HG02588 (cell line): ENCODE measurements around the gene LNPEP.
A peak's percentile ranks its signal among the peaks of the same experiment; 100 is the strongest.

Experiments
- ATAC-seq: cut with Tn5 transposase; IDR thresholded peaks from one replicate; pipeline ENCODE4 v1.9.1; 2021; ENCODE audit warnings: mild to moderate bottlenecking, moderate library complexity; ENCODE audit not compliant: unreplicated experiment

LNPEP gene

GRCh38 chr5:96935559-96936430 lies at the start of gene LNPEP:
LNPEP (plus strand) TSS chr5:96936080; CDS start chr5:96936156, 76 bp downstream.
- peak; percentile 53 for ATAC-seq

DNA sequence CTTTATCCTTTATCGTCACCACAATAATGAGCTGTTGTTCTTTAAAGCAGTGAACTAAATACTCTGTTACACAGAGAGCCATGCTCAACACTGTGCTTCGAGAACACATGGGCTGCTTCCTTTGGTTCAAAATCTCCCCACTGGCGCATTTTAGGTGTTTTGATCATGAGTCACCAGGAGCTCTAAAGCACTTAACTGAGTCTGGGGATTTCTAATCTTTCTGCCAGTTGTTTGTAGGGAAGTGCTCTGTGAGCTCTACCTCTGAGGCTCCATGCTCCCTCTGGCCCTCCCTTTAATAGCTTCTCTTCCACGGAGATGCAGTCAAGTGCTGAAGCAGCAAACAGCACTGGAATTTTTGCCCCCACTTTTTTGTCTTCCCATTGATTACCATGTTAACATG lies 42.5 kb upstream of the LNPEP start:
- no peak for ATAC-seq

GRCh38 chr5:96896276-96896675 lies 39.6 kb upstream of the LNPEP start:
- ATAC-seq = peak; percentile 56

DNA sequence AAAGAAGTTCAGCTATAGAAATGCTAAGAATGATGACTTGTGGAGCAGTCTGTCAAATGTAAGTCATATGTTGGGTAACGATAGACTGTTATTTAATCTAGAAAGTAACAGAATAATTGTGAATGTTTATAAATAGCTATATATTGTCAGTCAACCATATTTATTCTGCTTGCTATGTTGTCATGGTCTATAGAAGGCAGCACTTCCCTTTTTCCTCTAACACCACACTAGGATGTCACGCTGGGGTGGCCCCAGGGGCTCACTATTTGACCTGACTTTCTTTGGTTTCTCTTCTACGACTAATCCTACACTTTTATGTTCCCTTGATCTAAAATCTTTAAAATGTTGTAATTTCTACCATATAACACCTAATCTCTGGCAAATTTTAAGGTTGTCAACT lies 39.1 kb upstream of the LNPEP start:
- ATAC-seq = peak; percentile 97

- ATAC-seq = no peak
These were observed 34.5 kb upstream of the LNPEP start for GRCh38 chr5:96901384-96901783.

GRCh38 chr5:96901841-96902240 lies 34.0 kb upstream of the LNPEP start:
- no peak for ATAC-seq

- ATAC-seq = no peak
These were observed 33.0 kb upstream of the LNPEP start for GRCh38 chr5:96902876-96903275.

DNA sequence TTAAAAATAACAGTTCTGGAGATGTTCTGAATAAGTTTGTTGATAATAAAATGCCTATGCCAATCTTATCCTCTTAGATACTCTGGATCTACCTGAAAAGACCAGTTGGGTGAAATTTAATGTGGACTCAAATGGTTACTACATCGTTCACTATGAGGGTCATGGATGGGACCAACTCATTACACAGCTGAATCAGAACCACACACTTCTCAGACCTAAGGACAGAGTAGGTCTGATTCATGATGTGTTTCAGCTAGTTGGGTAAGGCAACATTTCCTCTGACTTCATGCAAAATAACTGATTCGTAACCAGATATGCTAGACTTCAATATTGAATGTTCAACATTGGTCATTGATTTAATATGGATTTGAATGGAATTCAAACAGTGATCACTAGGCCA lies 32.6 kb upstream of the LNPEP start:
- no peak for ATAC-seq

GRCh38 chr5:96904054-96904931 lies 31.6 kb upstream of the LNPEP start:
- no peak for ATAC-seq

GRCh38 chr5:96905864-96906263 lies 30.0 kb upstream of the LNPEP start:
- no peak for ATAC-seq

GRCh38 chr5:96909003-96909402 lies 26.9 kb upstream of the LNPEP start:
- ATAC-seq = no peak

DNA sequence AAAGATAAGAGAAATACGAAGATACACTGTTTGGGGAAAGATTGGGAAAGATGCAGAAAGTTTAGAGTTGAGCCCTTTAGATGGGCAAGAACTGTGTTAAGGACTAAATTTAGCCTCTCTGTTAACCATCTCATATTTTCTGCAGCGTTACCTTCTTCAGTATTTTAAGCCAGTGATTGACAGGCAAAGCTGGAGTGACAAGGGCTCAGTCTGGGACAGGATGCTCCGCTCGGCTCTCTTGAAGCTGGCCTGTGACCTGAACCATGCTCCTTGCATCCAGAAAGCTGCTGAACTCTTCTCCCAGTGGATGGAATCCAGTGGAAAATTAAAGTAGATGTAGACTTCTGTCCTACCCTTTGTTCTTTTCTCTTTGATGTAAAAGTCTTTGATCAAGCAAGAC lies 26.4 kb upstream of the LNPEP start:
- no peak for ATAC-seq

- ATAC-seq = no peak
These were observed 24.7 kb upstream of the LNPEP start for GRCh38 chr5:96911139-96911538.

- ATAC-seq = no peak
These were observed 22.6 kb upstream of the LNPEP start for GRCh38 chr5:96913233-96913632.

DNA sequence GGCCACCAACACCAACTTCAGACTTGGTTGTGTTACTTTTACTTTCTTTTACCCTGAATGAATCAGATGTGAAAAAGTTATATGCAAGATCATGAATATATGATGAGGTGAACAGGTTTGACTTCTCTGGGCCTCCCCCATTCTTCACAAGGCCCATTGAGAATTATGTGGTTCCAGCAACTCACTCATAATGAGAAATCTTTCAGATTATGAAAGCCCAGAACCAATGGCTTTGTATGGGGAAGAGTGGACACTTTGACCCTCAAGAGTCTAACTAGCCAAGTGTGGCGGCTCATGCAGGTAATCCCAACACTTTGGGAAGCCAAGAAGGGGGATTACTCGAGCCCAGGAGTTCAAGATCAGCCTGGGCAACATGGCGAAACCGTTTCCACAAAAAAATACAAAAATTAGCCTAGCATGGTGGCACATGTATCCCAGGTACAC lies 16.1 kb upstream of the LNPEP start:
- ATAC-seq = peak; percentile 60

GRCh38 chr5:96920744-96921355 lies 15.0 kb upstream of the LNPEP start:
- ATAC-seq = no peak

- no peak for ATAC-seq
These were observed 13.2 kb upstream of the LNPEP start for GRCh38 chr5:96922499-96923244.

GRCh38 chr5:96924016-96924443 lies 11.8 kb upstream of the LNPEP start:
- ATAC-seq = no peak

- ATAC-seq = no peak
These were observed 9.6 kb upstream of the LNPEP start for GRCh38 chr5:96926276-96926675.

DNA sequence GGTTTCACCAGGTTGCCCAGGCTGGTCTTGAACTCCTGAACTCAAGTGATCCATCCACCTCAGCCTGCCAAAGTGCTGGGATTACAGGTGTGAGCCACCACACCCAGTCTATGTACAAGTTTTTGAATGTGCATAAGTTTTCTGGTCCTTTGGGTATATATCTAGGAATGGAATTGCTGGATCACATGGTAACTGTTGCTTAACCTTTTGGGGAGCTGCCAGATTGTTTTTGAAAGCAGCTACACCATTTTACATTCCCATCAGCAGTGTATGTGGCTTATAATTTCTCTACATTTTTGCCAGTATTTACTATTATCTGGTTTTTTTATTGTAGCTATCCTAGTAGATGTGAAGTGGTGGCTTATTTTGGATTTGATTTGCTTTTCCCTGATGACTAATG lies 8.9 kb upstream of the LNPEP start:
- ATAC-seq = no peak
